GM15510 (cell line): ENCODE data around the gene KLHL29.

Experiments
- POLR2A ChIP-seq: IDR thresholded peaks from 3 replicates; pipeline ENCODE4 v1.6.1; 2011; ENCODE audit warnings: borderline replicate concordance; ENCODE audit not compliant: insufficient read length; ENCODE audit errors: extremely low read depth

The KLHL29 gene

GRCh38 chr2:23618265-23618664 lies 233.3 kb downstream of the KLHL29 start:
- TF ChIP-seq POLR2A = no peak

DNA sequence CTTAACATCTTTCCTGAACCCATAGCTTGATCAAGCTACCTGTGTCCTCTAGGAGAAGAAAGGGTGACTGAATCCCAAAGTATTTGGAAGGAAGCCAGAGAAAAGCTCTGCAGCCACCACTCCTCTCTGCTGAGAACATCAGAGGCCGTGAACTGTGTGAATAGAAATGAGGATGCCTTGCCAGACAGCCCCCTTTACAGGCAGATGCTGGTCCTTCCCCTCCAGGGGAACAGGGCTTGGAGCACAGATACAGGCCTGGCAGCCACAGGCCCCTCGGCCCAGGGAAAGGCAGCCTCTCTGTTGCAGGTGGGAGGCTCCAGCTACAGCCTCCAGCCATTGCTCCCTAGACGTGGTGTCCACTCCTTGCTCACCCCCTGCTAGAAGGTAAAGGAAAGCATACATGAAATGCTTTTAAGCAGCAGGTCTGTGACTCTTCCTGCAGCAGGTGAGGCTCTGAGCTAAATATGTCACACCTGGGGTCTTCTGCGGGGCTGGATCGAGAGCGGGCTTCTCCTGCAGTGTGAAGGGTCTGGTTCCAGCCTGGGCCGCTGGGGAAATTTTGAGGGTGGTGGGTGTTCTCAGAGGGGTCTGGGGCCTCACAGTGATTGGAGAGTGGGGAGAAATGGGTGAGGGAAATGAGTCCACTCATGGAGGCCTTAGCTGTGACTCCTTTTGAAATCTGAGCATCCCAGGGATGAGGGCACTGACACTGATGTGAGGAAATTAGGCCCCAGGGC lies 234.0 kb downstream of the KLHL29 start:
- TF ChIP-seq POLR2A = no peak

- TF ChIP-seq POLR2A = no peak
These were observed 235.0 kb downstream of the KLHL29 start for GRCh38 chr2:23619941-23620340.

DNA sequence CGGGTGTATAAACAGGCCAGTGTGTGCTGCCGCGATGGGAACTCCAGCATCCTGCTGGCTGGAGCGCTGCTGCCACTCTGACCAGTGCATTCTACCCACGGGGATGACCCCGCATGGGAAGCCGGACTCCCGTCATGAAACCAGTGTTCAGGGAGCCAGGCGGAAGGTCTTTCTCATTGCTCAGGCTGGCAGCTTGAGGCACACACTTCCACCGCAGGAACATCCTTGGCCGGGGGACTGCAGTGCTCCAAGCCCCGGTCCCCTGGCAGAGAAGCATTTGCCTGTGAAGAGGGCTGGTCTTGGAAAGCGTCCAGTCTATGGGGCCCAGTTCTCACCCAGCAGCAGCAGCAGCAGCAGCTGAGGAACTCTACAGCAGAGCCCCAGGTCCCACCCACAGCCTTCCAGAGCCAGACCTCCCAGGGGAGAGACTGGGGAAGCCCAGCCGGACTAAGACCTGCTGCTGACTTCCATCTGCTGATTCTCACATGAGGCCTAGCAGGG lies 235.9 kb downstream of the KLHL29 start:
- no peak for TF ChIP-seq POLR2A

DNA sequence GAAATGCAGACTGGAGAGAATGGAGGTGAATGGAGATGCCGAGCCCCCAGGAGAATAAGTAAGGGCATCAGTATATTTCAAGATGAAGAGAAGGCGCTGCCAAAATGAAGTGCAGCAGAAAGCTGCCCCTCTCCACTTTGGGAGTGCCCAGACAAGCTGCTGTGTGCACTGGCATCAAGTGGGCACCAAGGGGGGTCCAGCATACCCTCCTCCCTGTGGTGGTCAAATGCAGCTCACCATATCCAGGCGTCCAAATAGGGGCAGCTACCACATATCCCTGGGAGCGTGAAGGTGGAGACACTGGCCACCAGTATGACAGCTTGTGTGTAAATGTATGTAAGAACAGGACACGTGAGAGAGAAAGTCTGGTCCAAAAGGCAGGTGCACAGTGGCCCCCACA lies 236.6 kb downstream of the KLHL29 start:
- TF ChIP-seq POLR2A = no peak

DNA sequence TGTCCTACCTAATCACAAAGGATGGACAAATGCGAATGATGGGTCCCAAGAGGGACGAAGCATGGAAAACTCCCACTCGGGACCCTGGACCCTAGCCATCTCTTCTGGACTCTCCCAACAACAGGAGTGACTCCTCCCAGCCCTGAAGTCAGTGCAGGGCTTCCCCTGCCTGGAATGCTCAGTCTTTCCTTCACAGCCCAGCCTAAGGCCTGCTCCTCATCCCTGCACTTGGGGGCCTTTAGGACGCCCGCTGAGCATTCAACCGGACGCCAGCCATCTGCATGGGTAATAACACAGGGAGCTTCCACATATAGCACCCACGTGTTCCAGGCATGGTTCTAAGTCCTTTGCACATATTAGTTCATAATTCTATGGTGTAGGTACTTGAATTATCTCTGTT lies 237.5 kb downstream of the KLHL29 start:
- no peak for TF ChIP-seq POLR2A

DNA sequence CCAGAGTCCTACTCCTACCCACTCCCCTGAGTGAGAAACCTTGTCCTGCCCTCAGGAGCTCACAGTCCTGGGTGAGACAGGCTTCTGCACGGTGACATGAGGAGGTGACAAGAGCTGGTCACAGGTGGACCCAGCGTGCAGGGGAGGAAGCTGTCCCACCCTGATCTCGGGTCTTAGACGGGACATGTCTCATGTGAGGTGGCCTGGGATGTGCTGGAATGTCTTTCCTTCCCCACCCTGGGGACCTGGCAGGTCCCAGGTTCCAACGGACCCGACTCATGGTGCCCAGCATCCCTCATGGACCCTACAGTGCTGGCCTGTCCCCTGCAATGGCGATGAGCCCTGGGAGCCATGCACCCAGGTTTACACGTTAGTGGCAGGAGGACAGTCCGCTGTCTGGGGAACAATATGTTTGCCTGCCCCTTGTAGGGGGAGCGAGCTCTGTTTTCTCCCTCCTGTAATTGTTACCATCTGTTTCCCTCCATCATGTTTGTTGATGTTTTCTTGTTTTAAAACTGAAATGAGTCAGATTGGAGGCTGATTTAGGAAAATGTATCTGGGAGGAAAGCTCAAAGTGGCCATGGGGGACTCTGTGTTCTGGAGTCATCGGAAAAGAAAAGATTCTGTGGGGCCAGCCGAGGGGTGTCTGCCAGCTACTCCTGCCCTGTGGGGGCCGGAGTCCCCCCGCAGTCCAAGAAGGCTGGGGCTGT lies 238.1 kb downstream of the KLHL29 start:
- no peak for TF ChIP-seq POLR2A

DNA sequence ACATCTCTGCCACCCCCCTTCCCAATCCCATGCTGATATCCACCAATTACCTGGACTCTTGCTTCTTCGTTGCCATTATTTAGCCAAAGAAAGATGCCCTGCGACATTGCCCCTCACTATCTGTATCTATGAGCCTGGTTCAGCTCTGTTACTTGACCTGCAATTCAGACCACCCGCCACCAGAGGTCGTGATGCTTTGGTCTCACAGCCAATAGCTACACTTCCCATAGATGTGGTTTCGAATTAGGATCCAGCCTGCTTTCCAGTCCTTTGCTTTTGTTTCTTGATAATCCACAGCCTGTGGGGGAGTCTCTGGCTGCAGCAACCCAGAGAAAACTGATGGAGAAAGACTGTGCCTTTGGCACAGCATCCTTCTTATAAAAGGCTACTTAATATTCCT lies 239.4 kb downstream of the KLHL29 start:
- TF ChIP-seq POLR2A = no peak

GRCh38 chr2:23624915-23625314 lies 239.9 kb downstream of the KLHL29 start:
- TF ChIP-seq POLR2A = no peak

DNA sequence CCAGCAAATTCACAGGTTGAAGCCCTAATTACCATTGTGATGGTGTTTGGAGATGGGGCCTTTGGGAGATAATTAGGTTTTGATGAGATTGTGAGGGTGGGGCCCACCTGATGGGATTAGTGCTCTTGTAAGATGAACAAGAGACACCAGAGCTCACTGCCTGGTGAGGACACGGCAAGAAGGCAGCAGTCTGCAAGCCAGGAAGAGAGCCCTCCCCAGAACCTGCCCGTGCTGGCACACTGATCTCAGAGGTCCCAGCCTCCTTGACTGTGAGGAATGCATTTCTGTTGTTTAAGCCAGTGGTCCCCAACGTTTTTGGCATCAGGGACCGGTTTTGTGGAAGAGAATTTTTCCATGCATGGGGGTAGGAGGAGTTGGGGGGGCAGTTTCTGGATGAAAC lies 240.7 kb downstream of the KLHL29 start:
- TF ChIP-seq POLR2A = no peak

GRCh38 chr2:23626701-23627230 lies 241.8 kb downstream of the KLHL29 start:
- no peak for TF ChIP-seq POLR2A

- no peak for TF ChIP-seq POLR2A
These were observed 242.4 kb downstream of the KLHL29 start for GRCh38 chr2:23627236-23628009.

GRCh38 chr2:23628926-23629771 lies 244.2 kb downstream of the KLHL29 start:
- no peak for TF ChIP-seq POLR2A
